Smooth muscle cell (in vitro differentiated cells): Measurements from ENCODE around the gene CACNA1S. TPM values are rescaled to one million over a fixed set of nuclear protein-coding genes. Genes with fewer than 3 reads are reported as not detected.

ENCODE experiments used
- DNase-seq: peaks from one replicate; lab custom pipeline; 2025; ENCODE audit not compliant: unreplicated experiment; lab: John Stamatoyannopoulos, UW
- H2AFZ ChIP-seq: fragments of 200-600 bp; sonication (generic); 2 replicates; pipeline ENCODE4 v1.6.0; 2016; ENCODE audit warnings: antibody characterized with exemption, low read depth, mild to moderate bottlenecking
- H3F3A ChIP-seq: fragments of 200-600 bp; sonication (generic); 2 replicates; pipeline ENCODE4 v1.6.0; 2017; ENCODE audit warnings: antibody characterized with exemption, low read depth
- H3K27ac ChIP-seq: fragments of 200-600 bp; sonication (generic); 2 replicates; pipeline ENCODE4 v1.5.1; 2016; ENCODE audit warnings: low read depth, mild to moderate bottlenecking
- H3K27me3 ChIP-seq: fragments of 200-600 bp; sonication (generic); 2 replicates; pipeline ENCODE4 v1.6.1; 2016; ENCODE audit warnings: low read depth, mild to moderate bottlenecking
- H3K36me3 ChIP-seq: fragments of 200-600 bp; sonication (generic); 2 replicates; pipeline ENCODE4 v1.5.1; 2016; ENCODE audit warnings: low read depth
- H3K4me1 ChIP-seq: fragments of 200-600 bp; sonication (generic); 2 replicates; pipeline ENCODE4 v1.5.1; 2016; ENCODE audit warnings: low read depth
- H3K4me2 ChIP-seq: fragments of 200-600 bp; sonication (generic); 2 replicates; pipeline ENCODE4 v1.6.0; 2016; ENCODE audit warnings: mild to moderate bottlenecking
- H3K4me3 ChIP-seq: fragments of 200-600 bp; sonication (generic); 2 replicates; pipeline ENCODE4 v1.5.1; 2016; ENCODE audit warnings: mild to moderate bottlenecking
- H3K79me2 ChIP-seq: fragments of 200-600 bp; sonication (generic); 2 replicates; pipeline ENCODE4 v1.6.0; 2016; ENCODE audit warnings: low read depth, mild to moderate bottlenecking
- H3K9ac ChIP-seq: fragments of 200-600 bp; sonication (generic); 2 replicates; pipeline ENCODE4 v1.6.0; 2016; ENCODE audit warnings: low read depth
- H3K9me3 ChIP-seq: fragments of 200-600 bp; sonication (generic); replicated peaks from 2 replicates; pipeline ENCODE4 v1.5.1; 2016; ENCODE audit warnings: low read depth
- H4K20me1 ChIP-seq: fragments of 200-600 bp; sonication (generic); 2 replicates; pipeline ENCODE4 v1.6.0; 2016; ENCODE audit warnings: low read depth
- CTCF ChIP-seq: fragments of 200-600 bp; sonication (generic); IDR thresholded peaks from 2 replicates; pipeline ENCODE4 v1.5.1; 2017; ENCODE audit warnings: borderline replicate concordance, mild to moderate bottlenecking, antibody characterized with exemption; ENCODE audit not compliant: insufficient read depth, poor library complexity, severe bottlenecking
- WGBS: methylation state at CpG from one replicate; pipeline ENCODE4 v1.1.7; 2016; ENCODE audit warnings: low lambda C conversion rate; 5-methylcytosine and 5-hydroxymethylcytosine counted together
- polyA plus RNA-seq: library from polyadenylated mRNA; unstranded; fragments of >200 nt; fragmentation: Nextera tagmentation; extraction: Ambion mirVana; gene quantifications from 2 replicates; pipeline ENCODE4 v1.2.1, GENCODE V29; 2016
- total RNA-seq: library from RNA; depleted of rRNA; stranded (reverse); fragments of >200 nt; gene quantifications from 2 replicates; pipeline ENCODE4 v1.2.3, GENCODE V29; 2014

The CACNA1S gene
- total and polyA plus RNA-seq, 2 experiments from 2014 or later: not detected

DNA sequence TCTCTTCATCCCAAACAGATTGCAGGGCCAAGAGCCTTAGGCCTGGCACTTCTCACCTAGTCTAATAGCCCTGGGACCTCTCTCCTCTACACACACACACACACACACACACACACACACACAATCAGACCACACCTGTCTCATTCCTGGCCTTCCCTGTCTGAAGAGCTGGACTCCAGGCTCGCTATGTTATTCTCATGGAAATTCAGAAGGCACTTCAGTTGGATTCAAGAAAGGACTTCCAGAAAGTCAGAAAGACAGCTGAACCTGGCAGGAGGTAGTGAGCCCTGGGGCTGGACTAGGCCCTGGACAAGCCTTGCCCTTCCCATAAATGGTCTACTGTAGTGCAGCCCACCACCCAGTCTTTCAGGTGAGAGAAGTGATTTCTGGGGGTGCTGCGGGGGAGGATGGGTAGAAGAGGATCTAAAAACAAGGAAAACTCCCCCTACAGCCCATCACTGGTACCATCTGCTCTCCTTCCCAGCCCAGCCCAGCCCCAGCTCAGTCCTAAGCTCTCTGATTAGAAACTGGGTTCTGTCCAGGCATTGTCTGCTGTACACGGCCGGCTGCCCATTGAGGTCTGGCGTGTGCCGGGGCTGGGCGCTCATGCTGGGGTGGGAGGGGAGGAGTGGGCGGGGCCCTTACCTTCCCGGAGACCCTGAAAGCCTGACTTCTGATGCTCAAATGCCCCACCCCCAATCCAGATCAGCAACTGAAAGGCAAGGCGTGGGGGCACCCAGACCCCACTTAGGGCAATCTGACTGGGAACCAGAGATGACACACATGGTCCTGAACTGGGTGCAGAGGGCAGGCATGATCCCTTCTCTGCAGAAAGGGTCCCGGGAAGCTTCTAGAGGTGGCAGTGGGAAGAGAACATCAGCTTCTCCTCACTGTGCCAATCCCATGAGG lies 91.3 kb downstream of the CACNA1S start:
- Histone ChIP-seq H3K79me2 (no peaks in the 10 kb centered on the region), H2AFZ (no peak overlapping the region), H3F3A (peaks cover 5% of the 10 kb centered on the region), H3K27me3 (no peaks in the 10 kb centered on the region), H3K9me3 (no peaks in the 10 kb centered on the region), H3K36me3 (no peaks in the 10 kb centered on the region), H3K4me2 (peak overlapping the region; percentile 1), H3K27ac (no peak overlapping the region), H3K4me1 (peaks cover 60% of the 10 kb centered on the region), H3K4me3 (no peak overlapping the region), H3K9ac (no peak overlapping the region), H4K20me1 (no peaks in the 10 kb centered on the region)
- DNase-seq: no peak
- WGBS: 50% methylated on average over 8 of the region's 11 CpGs
- TF ChIP-seq CTCF: peak; percentile 29

- no peak for TF ChIP-seq CTCF
- H3K4me1 ChIP-seq: peaks cover 62% of the 10 kb centered on the region
- no peaks in the 10 kb centered on the region for H3K9me3 ChIP-seq
- WGBS: 79% methylated on average over 4 of the region's 4 CpGs
- H3K4me2 ChIP-seq: peak overlapping the region; percentile 1
- no peak overlapping the region for H3K4me3 ChIP-seq
- H3F3A ChIP-seq: peaks cover 6% of the 10 kb centered on the region
- H3K9ac ChIP-seq: no peak overlapping the region
- no peak overlapping the region for H2AFZ ChIP-seq
- H4K20me1 ChIP-seq: no peaks in the 10 kb centered on the region
- no peaks in the 10 kb centered on the region for H3K27me3 ChIP-seq
- H3K36me3 ChIP-seq: no peaks in the 10 kb centered on the region
- no peak overlapping the region for H3K27ac ChIP-seq
- no peak for DNase-seq
- no peaks in the 10 kb centered on the region for H3K79me2 ChIP-seq
Observed at GRCh38 chr1:201020040-201020591, 92.1 kb downstream of the CACNA1S start.

DNA sequence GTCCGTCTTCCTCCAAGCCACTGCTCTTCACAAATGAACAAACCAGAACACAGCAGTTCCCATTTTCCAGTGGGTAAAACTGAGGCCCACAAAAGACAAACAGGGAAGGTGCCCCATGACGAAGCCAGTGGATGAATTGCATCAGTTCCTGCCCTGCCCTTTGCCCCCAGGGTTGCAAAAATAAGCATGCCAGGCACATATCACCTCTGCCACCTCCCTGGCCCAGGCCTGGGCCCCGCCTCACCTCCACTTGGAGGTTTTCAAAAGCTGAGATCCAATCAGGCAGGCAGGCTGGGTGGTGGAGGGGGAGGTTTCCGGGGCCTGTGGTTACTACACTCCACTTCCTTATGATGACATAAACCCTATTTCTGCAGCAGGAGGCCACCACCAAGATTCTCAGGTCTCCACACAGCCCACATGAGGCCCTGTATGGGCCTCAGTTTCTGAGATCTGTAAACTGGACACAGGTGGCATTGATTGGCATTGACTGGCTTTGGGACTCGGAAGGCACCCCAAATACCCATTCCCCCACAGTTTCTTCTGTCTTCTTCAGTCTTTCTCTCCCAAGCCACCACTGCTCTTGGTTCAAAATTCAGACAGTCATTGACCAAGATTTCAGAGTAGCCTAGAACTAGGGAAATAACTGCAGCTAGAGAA lies 92.8 kb downstream of the CACNA1S start:
- no peaks in the 10 kb centered on the region for H3K36me3 ChIP-seq
- no peaks in the 10 kb centered on the region for H3K9me3 ChIP-seq
- no peaks in the 10 kb centered on the region for H3K79me2 ChIP-seq
- DNase-seq: no peak
- H3K9ac ChIP-seq: no peak overlapping the region
- H3K27me3 ChIP-seq: no peaks in the 10 kb centered on the region
- H3K27ac ChIP-seq: no peak overlapping the region
- WGBS: 76% methylated on average over 5 of the region's 5 CpGs
- no peak overlapping the region for H3K4me3 ChIP-seq
- H3K4me2 ChIP-seq: peak overlapping the region; percentile 1
- no peak for TF ChIP-seq CTCF
- peaks cover 9% of the 10 kb centered on the region for H3F3A ChIP-seq
- H3K4me1 ChIP-seq: peaks cover 69% of the 10 kb centered on the region
- no peaks in the 10 kb centered on the region for H4K20me1 ChIP-seq
- no peak overlapping the region for H2AFZ ChIP-seq
